Adrenal gland (tissue), 5 donors: ENCODE data around the gene SREBF1.

ENCODE experiments used
- POLR2A ChIP-seq, 2 donors: fragments of 450-650 bp; IDR thresholded peaks; one replicate each; pipeline ENCODE4 v1.6.1; 2017; ENCODE audit warnings: antibody characterized with exemption in 2 of 2, mild to moderate bottlenecking in 2 of 2, moderate library complexity in 1 of 2
- TF ChIP-seq, protein P1 (sequence below), 6 experiments: fragments of 450-650 bp in 4 of 6; fragments of 200-600 bp in 2 of 6; sonication (generic) in 1 of 6; IDR thresholded peaks; 1 replicate in 5 of 6; 2 replicates in 1 of 6; pipeline versions ENCODE4 v1.5.1 to v1.8.0; 2016 to 2021; ENCODE audit warnings: antibody characterized with exemption in 6 of 6, mild to moderate bottlenecking in 2 of 6, moderate library complexity in 1 of 6
- donor health status: DM: no; HTN: no; CAD: no.

DNA sequence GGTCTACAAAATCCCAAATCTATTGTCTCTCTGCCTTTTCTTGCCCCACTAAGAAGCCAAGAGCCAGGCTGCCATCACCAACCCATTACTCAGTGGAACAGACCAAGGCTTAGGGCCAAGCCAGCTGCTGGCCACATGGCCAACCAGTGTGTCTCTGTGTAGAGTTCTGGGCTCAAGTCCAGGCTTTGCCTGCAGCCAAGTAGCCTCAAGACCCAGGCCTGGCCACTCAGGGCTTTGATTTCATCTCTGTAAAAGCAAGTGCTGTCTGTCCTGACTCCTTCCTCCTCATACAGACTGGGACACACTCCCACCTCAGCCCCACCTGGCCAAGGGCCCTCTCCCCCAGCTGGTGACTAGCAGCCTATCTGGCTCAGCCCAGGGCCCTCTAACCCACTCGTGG lies 14.6 kb downstream of the SREBF1 start:
- TF ChIP-seq, protein P1, sequence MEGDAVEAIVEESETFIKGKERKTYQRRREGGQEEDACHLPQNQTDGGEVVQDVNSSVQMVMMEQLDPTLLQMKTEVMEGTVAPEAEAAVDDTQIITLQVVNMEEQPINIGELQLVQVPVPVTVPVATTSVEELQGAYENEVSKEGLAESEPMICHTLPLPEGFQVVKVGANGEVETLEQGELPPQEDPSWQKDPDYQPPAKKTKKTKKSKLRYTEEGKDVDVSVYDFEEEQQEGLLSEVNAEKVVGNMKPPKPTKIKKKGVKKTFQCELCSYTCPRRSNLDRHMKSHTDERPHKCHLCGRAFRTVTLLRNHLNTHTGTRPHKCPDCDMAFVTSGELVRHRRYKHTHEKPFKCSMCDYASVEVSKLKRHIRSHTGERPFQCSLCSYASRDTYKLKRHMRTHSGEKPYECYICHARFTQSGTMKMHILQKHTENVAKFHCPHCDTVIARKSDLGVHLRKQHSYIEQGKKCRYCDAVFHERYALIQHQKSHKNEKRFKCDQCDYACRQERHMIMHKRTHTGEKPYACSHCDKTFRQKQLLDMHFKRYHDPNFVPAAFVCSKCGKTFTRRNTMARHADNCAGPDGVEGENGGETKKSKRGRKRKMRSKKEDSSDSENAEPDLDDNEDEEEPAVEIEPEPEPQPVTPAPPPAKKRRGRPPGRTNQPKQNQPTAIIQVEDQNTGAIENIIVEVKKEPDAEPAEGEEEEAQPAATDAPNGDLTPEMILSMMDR (IDR thresholded peaks at IDR 0.05): no peak
- peak in 1 of 2 donors; percentile 89 for TF ChIP-seq POLR2A (IDR thresholded peaks at IDR 0.05)
